Testis (tissue), 2 donors: Measurements from ENCODE around the gene KDM6B.

ENCODE experiments used
- CTCF ChIP-seq, 3 experiments: fragments of 450-650 bp in 2 of 3; fragments of 200-600 bp in 1 of 3; sonication (generic) in 1 of 3; IDR thresholded peaks; one replicate each; pipeline ENCODE4 v1.5.1; 2016 to 2019; ENCODE audit warnings: antibody characterized with exemption in 3 of 3, mild to moderate bottlenecking in 2 of 3, moderate library complexity in 1 of 3
- POLR2A ChIP-seq: fragments of 450-650 bp; IDR thresholded peaks from one replicate; pipeline ENCODE4 v1.6.1; 2017; ENCODE audit warnings: antibody characterized with exemption, mild to moderate bottlenecking, moderate library complexity

GRCh38 chr17:7820231-7820630 lies 13.8 kb upstream of the KDM6B start:
- TF ChIP-seq POLR2A (no peak), CTCF (IDR thresholded peaks at IDR 0.05) (no peak)
